Measurements from ENCODE around the gene URGCP.

Gene URGCP

GRCh38 chr7:43906331-43907010 is at the start of gene URGCP:
URGCP (minus strand) TSS chr7:43906596; CDS start chr7:43906575, 21 bp downstream.
- DNase-seq = peak; percentile 53

- no peak for DNase-seq
These were observed 49.6 kb upstream of the URGCP start for GRCh38 chr7:43956027-43956426.

- peak; percentile 89 for DNase-seq
These were observed 48.3 kb upstream of the URGCP start for GRCh38 chr7:43954524-43955228.

- DNase-seq = no peak
These were observed 46.7 kb upstream of the URGCP start for GRCh38 chr7:43953071-43953470.

- no peak for DNase-seq
These were observed 45.6 kb upstream of the URGCP start for GRCh38 chr7:43952028-43952427.

- peak; percentile 54 for DNase-seq
These were observed 37.9 kb upstream of the URGCP start for GRCh38 chr7:43944286-43944685.

- DNase-seq = no peak
These were observed 37.2 kb upstream of the URGCP start for GRCh38 chr7:43943417-43944187.

GRCh38 chr7:43942997-43943396 is 36.6 kb upstream of the URGCP start:
- DNase-seq = no peak

GRCh38 chr7:43942250-43942649 is 35.9 kb upstream of the URGCP start:
- no peak for DNase-seq

- DNase-seq = no peak
These were observed 32.6 kb upstream of the URGCP start for GRCh38 chr7:43938892-43939482.

GRCh38 chr7:43937444-43937843 is 31.0 kb upstream of the URGCP start:
- no peak for DNase-seq

GRCh38 chr7:43933902-43934560 is 27.6 kb upstream of the URGCP start:
- DNase-seq = no peak

GRCh38 chr7:43931346-43931745 is 24.9 kb upstream of the URGCP start:
- no peak for DNase-seq

GRCh38 chr7:43929529-43930457 is 23.4 kb upstream of the URGCP start:
- DNase-seq = no peak

- no peak for DNase-seq
These were observed 21.4 kb upstream of the URGCP start for GRCh38 chr7:43927810-43928209.

GRCh38 chr7:43926798-43927123 is 20.4 kb upstream of the URGCP start:
- DNase-seq = no peak

- peak; percentile 90 for DNase-seq
These were observed 19.8 kb upstream of the URGCP start, which contains the start of gene UBE2D4 for GRCh38 chr7:43925984-43926797. UBE2D4 (plus strand) TSS chr7:43926436; CDS start chr7:43926533, 97 bp downstream.

- no peak for DNase-seq
These were observed 16.3 kb upstream of the URGCP start for GRCh38 chr7:43922726-43923125.

- DNase-seq = no peak
These were observed 15.0 kb upstream of the URGCP start for GRCh38 chr7:43921423-43921822.

GRCh38 chr7:43915907-43916306 is 9.5 kb upstream of the URGCP start:
- DNase-seq = no peak

GRCh38 chr7:43914795-43915194 is 8.4 kb upstream of the URGCP start:
- no peak for DNase-seq
